ENCODE measurements around the gene NACC2.
"Not testable (repeated sequence)": the region's sequence is repeated elsewhere in the genome, so short reads cannot be mapped to it uniquely, and the experiment has no call there.

The NACC2 gene

DNA sequence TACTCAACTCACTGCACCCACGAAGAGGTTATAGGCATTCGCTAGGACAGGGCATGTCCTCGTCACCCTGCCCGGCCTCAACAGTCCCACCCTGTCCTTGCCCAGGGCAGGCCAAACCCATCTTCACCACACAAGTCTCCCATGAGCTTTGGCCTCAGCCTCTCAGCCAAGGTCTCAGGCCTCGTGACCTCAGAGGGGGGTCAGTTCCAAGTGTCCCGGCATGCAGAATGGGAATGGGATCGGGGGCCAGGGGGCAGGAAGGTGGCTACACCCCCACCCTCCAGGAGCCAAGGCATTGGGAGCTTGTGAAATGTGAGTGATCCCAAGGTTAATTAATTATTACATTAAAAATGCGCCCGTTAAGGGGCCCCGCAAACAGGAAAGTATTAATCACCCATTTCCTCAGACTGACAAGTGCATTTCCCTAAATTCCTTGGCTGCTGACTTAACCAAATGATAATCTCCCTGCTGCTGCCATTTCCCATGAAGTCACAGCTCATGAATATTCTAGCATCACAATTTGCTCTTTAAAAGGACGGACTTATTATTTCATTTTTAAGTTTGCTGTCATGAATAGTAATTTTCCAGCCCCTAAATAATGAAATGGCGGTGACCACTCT lies 125.9 kb downstream of the NACC2 start:
- Mint-ChIP-seq H3K4me1 (peaks cover 16% of the 10 kb centered on the region), H3K4me3 (no peak overlapping the region), H3K27me3 (peaks cover 47% of the 10 kb centered on the region), H3K36me3 (no peaks in the 10 kb centered on the region), H3K27ac (no peak overlapping the region), H3K9me3 (no peaks in the 10 kb centered on the region)
- CTCF ChIA-PET: interaction anchor here (0.9 to 4.5 kb wide), 2 partner anchors 63 to 153 kb away, joined by 3 to 53 read pairs; no protein-coding TSS in a partner anchor
- no peak for DNase-seq

DNA sequence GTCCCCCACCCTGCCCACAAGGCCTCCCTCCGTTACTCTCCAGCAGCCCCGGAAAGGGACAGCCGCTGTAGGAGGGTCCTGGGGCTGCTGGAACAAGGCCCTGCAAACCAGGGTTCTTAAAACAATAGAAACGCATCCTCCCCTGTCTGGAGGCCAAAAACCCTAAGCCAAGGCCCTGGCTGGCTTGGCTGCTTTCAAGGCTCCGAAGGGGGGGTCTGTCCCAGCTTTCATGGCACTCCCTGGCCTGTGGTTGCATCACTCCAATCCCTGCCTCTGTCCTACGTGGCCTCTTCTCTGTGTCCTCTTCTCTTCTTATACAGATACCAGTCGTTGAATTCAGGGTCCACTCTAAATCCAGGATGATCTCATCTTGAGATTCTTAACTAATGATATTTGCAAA lies 126.5 kb downstream of the NACC2 start:
- Mint-ChIP-seq H3K4me3 (no peak overlapping the region), H3K27me3 (peaks cover 49% of the 10 kb centered on the region), H3K36me3 (no peaks in the 10 kb centered on the region), H3K9me3 (no peaks in the 10 kb centered on the region), H3K4me1 (peaks cover 13% of the 10 kb centered on the region), H3K27ac (no peak overlapping the region)
- no peak for DNase-seq
- CTCF ChIA-PET: interaction anchor here (0.8 to 4.5 kb wide), 5 partner anchors 21 to 171 kb away, joined by 3 to 53 read pairs (median 5); no protein-coding TSS in a partner anchor

DNA sequence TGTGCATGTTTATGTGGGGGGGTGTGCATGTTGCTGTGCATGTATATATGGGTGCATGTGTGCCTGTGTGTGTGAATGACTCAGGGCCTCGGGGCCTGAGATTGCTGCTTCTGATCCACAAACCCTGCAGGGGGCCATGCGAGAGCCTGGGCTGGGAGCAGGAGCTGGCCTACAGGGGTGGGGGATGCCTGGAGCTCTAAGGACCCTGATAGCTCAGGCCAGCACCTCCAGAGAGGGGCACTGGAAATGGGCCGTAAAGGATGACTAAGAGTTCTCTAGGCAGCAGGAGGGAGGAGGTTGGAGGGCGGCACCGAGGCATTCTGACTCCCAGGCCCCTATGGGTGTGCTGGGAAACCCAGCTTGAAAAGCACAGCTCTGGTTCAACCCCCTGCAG lies 127.0 kb downstream of the NACC2 start:
- H3K4me1 Mint-ChIP-seq: peaks cover 8% of the 10 kb centered on the region
- H3K27ac Mint-ChIP-seq: no peak overlapping the region
- no peaks in the 10 kb centered on the region for H3K9me3 Mint-ChIP-seq
- CTCF ChIA-PET: interaction anchor here (0.8 to 4.5 kb wide), 8 partner anchors 8 to 171 kb away, joined by 3 to 53 read pairs (median 4); no protein-coding TSS in a partner anchor
- no peaks in the 10 kb centered on the region for H3K36me3 Mint-ChIP-seq
- DNase-seq: no peak
- no peak overlapping the region for H3K4me3 Mint-ChIP-seq
- peaks cover 51% of the 10 kb centered on the region for H3K27me3 Mint-ChIP-seq

DNA sequence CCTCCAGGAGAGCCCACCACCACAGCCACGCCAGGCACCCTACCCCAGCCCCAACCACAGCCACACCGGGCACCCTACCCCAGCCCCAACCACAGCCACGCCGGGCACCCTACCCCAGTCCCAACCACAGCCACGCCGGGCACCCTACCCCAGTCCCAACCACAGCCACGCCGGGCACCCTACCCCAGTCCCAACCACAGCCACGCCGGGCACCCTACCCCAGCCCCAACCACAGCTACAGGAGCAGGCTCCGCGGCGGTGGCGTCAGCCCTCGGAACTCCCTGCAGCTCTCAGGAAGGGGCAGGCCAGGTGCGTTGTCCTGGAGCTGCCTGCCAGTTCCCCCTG lies 128.2 kb downstream of the NACC2 start:
- not testable (repeated sequence) for H3K4me3 Mint-ChIP-seq, H3K27ac Mint-ChIP-seq, H3K36me3 Mint-ChIP-seq, DNase-seq, H3K9me3 Mint-ChIP-seq
- H3K4me1 Mint-ChIP-seq: peaks cover 13% of the 10 kb centered on the region
- H3K27me3 Mint-ChIP-seq: peaks cover 61% of the 10 kb centered on the region
- CTCF ChIA-PET: interaction anchor here (0.6 to 4.5 kb wide), 15 partner anchors 9 to 175 kb away, joined by 3 to 53 read pairs (median 4); no protein-coding TSS in a partner anchor

DNA sequence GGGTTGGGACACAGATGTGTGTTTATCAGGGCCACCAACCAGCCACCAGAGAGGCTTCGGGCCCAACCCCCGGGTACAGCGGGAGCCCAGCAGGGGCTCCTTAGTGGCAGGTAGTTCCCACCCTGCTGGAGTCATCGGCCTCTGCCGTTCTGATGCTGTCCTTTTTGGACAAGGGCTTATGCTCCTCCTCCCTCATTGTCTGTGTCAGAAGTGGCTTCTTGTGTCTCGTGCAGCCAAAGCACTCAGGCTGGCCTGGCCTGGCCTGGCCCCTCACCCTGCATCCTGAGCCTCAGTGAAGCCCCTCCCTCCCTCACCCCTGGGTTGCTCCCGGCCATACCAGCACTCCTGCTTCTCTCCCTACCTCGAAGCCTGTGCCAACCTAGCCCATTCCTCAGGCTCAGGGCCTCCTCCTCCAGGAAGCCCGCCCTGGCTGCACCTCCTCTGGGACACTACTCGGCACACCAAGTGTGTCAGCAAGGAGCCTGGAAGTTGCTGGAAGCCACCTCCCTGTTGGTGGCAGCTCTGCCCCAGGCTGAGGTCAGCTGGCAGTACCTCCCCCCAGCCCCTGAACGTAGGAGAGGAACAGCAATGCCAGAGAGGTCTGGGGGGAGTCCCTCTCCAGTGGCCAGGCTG lies 129.8 kb downstream of the NACC2 start:
- no peak for DNase-seq
- Mint-ChIP-seq H3K27ac (no peak overlapping the region), H3K9me3 (no peaks in the 10 kb centered on the region), H3K4me1 (peaks cover 18% of the 10 kb centered on the region), H3K4me3 (no peak overlapping the region), H3K27me3 (peaks cover 64% of the 10 kb centered on the region), H3K36me3 (no peaks in the 10 kb centered on the region)
- CTCF ChIA-PET: no interaction called here

DNA sequence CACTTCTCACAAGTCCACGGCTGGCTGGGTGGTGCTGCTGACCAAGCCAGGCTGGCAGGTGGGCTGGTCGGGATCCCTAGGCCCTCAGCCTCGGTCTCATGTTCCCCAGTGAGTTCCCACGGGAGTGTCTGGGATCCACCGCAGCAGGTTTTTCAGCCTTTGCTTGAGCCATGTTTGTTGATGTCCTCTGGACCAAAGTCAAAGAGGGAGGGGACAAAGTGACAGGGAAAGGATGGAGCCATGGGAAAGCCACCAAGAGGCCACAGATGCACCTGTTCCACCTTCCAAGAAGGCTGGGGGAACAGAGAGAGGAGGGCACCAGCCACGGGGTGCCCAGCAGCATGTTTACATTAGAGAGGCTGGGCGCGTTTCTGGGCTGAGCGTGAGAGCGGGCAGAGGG lies 131.2 kb downstream of the NACC2 start:
- Mint-ChIP-seq H3K27ac (no peak overlapping the region), H3K36me3 (no peaks in the 10 kb centered on the region), H3K9me3 (no peaks in the 10 kb centered on the region), H3K4me1 (peaks cover 29% of the 10 kb centered on the region), H3K27me3 (peaks cover 57% of the 10 kb centered on the region), H3K4me3 (no peak overlapping the region)
- DNase-seq: no peak
- CTCF ChIA-PET: interaction anchor here (1.4 kb wide), 1 partner anchor 159 kb away, joined by 4 read pairs; no protein-coding TSS in a partner anchor

DNA sequence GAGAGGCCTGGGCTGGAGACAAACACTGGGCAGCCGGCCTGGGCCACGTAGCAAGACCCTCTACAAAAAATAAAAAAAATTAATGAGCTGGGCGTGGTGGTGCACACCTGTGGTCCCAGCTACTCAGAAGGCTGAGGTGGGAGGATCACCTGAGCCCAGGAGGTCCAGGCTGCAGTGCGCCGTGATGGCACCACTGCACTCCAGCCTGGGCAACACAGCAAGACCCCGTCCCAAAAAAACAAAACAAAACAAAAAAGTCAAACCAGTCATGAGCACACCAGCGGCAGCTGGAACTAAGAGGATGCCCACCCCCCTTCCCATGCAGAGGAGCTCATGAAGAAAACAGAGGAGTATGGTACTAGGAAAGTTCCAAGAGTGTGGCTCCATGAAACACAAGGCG lies 131.8 kb downstream of the NACC2 start:
- peaks cover 57% of the 10 kb centered on the region for H3K27me3 Mint-ChIP-seq
- no peak overlapping the region for H3K27ac Mint-ChIP-seq
- H3K4me1 Mint-ChIP-seq: peaks cover 32% of the 10 kb centered on the region
- CTCF ChIA-PET: interaction anchor here (0.5 to 1.4 kb wide), 2 partner anchors 86 to 159 kb away, joined by 3 to 4 read pairs; no protein-coding TSS in a partner anchor
- no peaks in the 10 kb centered on the region for H3K9me3 Mint-ChIP-seq
- DNase-seq: no peak
- no peak overlapping the region for H3K4me3 Mint-ChIP-seq
- no peaks in the 10 kb centered on the region for H3K36me3 Mint-ChIP-seq

DNA sequence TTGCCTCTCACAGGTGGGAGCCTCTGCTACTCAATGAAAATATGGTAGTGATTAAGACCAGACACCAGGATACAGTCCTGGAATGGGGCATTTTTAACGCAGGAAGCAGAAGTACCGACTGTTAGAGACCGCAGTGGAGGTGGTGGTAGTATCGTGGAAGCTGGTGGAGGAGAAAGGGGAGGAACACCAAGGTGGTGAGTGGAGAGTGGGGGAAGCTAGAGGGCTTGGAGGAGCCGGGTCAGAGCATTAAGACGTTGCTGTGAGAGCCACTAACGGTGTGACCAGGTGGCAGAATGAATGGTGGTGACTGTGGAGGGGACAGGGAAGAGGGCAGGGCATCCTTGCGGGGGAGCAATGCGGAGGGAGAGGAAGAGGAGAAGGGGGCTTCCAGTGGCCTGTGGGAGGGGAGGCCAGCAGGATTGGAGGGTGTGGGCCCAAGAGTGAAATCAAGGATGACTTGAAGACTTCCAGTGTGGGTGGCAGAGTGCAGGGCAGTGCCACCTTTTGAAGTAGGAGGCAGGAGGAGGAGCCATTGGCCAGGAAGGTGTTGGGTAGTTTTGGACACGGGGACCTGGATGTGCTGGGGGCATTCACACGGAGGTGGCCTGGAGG lies 132.3 kb downstream of the NACC2 start:
- peaks cover 52% of the 10 kb centered on the region for H3K27me3 Mint-ChIP-seq
- no peak for DNase-seq
- H3K9me3 Mint-ChIP-seq: no peaks in the 10 kb centered on the region
- peak overlapping the region; percentile 47 for H3K27ac Mint-ChIP-seq
- no peaks in the 10 kb centered on the region for H3K36me3 Mint-ChIP-seq
- no peak overlapping the region for H3K4me3 Mint-ChIP-seq
- CTCF ChIA-PET: interaction anchor here (0.5 kb wide), 1 partner anchor 86 kb away, joined by 3 read pairs; no protein-coding TSS in a partner anchor
- H3K4me1 Mint-ChIP-seq: peaks cover 34% of the 10 kb centered on the region

DNA sequence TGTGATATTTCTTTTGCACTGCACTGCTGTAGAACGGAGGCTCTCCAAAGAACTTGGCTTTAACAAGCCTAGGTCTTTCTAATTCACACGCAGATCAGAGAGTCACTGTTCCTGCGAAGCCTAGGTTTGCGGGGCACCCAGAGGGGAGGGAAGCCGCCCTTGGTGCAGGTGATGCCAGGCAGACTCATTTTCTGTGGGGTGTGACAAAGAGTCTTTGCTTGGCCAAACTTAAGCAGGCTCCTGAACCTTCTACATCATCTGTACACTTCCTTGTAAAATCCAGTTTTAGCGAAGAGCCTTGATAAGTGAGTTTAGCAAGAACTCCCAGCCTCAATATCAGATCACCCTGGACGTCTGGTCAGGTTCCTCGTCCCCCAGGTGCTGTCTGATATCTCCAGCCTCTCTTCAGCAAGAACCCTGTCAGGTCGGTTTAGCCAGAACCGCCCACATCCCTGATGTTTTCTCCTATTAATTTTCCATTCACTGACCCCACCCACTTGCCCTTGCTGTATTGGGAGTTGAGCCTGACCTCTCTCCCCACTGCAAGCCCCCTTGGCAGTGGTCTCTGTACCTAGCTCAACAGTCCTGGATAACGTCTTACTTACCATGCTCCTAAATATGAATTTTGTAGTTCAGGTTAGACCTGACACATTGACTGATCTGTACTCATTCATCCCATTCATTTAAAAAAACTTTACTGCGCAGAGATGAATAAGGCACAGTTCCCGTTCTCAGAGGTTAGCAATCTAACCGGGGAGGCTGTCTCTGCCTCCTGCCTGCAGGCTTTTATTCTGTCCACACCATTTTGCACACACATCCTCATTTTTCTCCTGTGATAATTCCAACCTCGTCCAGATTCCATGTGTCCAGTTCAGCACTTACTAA lies 133.0 kb downstream of the NACC2 start:
- CTCF ChIA-PET: no interaction called here
- H3K27ac Mint-ChIP-seq: no peak overlapping the region
- H3K4me1 Mint-ChIP-seq: peaks cover 29% of the 10 kb centered on the region
- no peaks in the 10 kb centered on the region for H3K9me3 Mint-ChIP-seq
- peaks cover 46% of the 10 kb centered on the region for H3K27me3 Mint-ChIP-seq
- no peaks in the 10 kb centered on the region for H3K36me3 Mint-ChIP-seq
- peak overlapping the region; percentile 61 for H3K4me3 Mint-ChIP-seq
- no peak for DNase-seq

DNA sequence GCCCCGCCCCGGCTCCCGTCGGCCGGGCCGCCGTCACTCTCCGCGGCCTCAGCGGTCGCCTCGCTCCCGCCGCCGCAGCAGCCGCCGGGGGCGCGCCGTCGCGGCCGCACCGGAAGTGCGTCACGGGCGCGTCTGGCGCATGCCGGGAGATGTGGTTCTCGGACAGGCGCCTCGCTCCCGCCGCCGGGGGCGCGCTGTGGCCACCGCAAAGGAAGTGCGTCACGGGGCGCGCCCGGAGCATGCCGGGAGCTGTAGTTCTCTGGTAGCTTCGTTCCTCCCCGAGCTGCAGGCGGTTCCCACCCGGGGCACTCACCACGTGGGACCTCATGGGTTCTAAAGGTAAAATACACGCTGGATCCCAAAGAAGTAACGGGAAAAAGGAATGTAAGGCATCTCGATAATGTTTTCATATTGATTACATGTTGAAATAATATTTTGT lies 133.8 kb downstream of the NACC2 start, which contains the start of gene UBAC1:
Gene UBAC1, minus strand, starts transcription at position 97 of the 439 bp plus-strand sequence. CDS start 211 bp downstream, outside the sequence.
- H3K4me3 Mint-ChIP-seq: peak within 1 kb of the TSS; percentile 86
- CTCF ChIA-PET: no interaction called here
- H3K27ac Mint-ChIP-seq: peak within 1 kb of the TSS; percentile 74
- H3K27me3 Mint-ChIP-seq: peaks cover 44% of the 10 kb centered on the region
- DNase-seq: peak; percentile 94
- peaks cover 27% of the 10 kb centered on the region for H3K4me1 Mint-ChIP-seq
- H3K9me3 Mint-ChIP-seq: no peaks in the 10 kb centered on the region
- no peaks in the 10 kb centered on the region for H3K36me3 Mint-ChIP-seq

DNA sequence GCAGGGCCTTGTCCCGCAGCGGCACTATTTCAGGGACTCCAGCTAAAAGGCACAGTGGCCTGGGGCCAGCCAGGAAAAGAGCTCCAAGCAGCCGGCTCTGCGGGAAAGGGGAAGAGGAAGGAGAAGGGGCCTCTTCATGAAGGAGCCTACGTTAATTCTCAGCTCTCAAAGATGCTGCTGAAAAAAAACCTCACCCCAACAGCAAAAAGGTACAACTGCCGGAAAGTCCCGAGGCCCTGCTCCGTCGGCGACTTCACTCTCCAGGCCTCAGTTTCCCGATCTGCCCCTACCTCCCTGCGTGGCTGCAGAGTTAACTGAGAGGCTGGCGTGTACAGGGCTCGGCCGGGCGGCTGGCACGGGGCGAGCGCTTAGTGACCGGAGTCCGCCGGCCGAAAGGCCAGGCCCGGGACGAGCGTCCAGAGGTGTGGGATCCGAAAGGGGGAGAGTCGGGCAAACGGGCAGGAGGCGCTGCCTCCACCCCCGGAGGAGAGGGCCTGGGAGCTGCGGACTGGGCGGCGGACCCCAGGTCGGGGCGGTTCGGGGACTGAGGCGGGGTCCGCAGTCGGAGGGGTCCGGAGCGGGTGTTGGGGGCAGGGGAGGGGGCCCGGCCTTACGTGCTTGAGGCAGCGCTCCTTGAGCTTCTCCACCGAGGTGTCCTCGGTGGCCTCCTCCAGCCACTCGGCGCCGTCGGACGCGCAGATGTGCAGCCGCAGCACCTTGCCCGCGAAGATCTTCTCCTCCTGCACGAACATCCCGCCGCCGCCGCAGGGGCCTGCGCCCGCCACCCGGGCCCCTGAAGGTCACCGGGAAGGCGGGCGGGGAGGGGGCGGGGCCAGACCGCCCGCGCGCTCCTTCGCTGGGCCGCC lies 134.4 kb downstream of the NACC2 start:
- H3K4me3 Mint-ChIP-seq: peak overlapping the region; percentile 86
- H3K36me3 Mint-ChIP-seq: no peaks in the 10 kb centered on the region
- peaks cover 27% of the 10 kb centered on the region for H3K4me1 Mint-ChIP-seq
- H3K27me3 Mint-ChIP-seq: peaks cover 42% of the 10 kb centered on the region
- CTCF ChIA-PET: interaction anchor here (0.8 to 2.0 kb wide), 2 partner anchors 35 to 97 kb away, joined by 3 to 4 read pairs; no protein-coding TSS in a partner anchor
- no peaks in the 10 kb centered on the region for H3K9me3 Mint-ChIP-seq
- DNase-seq: no peak
- peak overlapping the region; percentile 74 for H3K27ac Mint-ChIP-seq

DNA sequence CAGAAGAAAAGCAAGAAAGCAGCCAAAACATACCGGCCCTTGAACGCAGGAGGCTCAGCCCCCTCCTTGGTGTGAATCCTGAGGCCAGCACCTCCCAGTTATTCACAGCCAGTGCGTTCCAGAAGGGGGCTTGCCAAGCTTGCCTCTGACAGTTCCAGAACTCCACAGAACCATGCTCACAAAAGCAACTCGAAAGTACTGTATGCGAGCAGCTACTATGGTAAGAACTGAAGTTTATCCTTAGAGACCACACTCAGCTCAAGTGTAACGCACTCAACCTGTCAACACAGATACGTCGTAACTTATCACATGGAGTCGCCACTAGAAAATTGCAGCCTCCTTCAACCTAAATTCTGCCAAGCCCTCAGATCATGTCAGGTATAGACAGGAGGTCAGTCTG lies 135.3 kb downstream of the NACC2 start:
- peaks cover 37% of the 10 kb centered on the region for H3K27me3 Mint-ChIP-seq
- H3K36me3 Mint-ChIP-seq: no peaks in the 10 kb centered on the region
- H3K4me3 Mint-ChIP-seq: peak overlapping the region; percentile 86
- H3K27ac Mint-ChIP-seq: no peak overlapping the region
- peaks cover 27% of the 10 kb centered on the region for H3K4me1 Mint-ChIP-seq
- CTCF ChIA-PET: interaction anchor here (0.8 to 2.0 kb wide), 3 partner anchors 35 to 179 kb away, joined by 3 to 4 read pairs (median 3); no protein-coding TSS in a partner anchor
- no peak for DNase-seq
- no peaks in the 10 kb centered on the region for H3K9me3 Mint-ChIP-seq

DNA sequence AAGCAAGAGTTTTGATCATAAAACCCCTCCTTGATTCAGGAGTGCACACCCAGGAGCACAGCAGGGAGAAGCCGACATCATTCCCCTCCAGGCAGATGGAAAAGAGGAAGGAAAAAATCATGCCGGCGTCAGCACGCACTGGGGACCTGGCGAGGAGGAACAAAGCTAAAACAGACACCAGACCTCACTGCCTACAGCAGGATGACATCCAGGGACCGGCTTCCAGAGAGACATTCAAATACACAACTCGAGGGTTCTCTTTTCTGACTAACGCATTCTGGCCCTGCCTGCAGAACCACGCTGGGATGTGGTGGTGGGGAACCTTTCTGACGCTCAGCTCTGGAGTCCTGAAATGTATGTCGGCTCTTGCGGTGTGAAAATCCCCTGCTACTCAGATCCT lies 136.6 kb downstream of the NACC2 start:
- peaks cover 8% of the 10 kb centered on the region for H3K36me3 Mint-ChIP-seq
- H3K27me3 Mint-ChIP-seq: peaks cover 28% of the 10 kb centered on the region
- H3K27ac Mint-ChIP-seq: no peak overlapping the region
- H3K9me3 Mint-ChIP-seq: no peaks in the 10 kb centered on the region
- H3K4me3 Mint-ChIP-seq: peak overlapping the region; percentile 7
- CTCF ChIA-PET: interaction anchor here (1.2 to 2.0 kb wide), 2 partner anchors 8 to 94 kb away, joined by 3 to 4 read pairs; no protein-coding TSS in a partner anchor
- no peak for DNase-seq
- peaks cover 27% of the 10 kb centered on the region for H3K4me1 Mint-ChIP-seq
